ENCODE measurements around the gene PTPRD.

Gene PTPRD

DNA sequence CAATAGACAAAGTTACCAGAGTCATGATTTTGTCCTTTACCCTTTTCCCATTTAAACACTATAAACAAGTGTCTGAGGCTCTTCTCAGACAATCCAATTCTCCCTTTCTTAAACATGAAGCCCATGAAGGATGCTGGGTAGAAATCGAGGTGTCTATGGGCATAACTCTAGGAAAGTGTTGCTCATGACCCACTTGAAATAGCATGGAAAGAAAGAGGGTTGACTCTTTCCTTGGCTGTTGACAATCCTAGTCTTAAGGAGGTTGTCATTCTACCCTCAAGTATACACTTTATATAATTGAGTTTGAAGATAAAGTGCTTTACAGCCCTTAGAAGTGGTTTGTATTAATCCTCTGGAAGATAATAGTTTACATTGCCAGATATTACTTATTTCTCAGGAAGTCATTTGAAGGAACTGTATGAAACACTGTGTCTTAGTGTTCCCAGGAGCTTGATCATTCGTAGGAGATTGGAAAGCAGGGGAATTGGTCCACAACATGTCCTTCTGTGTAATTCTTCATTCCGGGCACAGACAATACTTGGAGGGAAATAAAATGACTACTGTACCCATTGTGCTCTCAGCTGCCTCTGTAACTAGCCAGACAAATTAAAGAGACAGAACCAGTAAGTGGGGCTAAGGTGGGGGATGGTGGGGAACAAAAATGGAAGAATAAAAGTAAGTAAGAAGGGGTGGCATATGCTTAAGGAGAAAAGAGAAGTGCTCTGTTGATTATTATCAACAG, 1734.9 kb downstream of the PTPRD start:
- no peak for DNase-seq

DNA sequence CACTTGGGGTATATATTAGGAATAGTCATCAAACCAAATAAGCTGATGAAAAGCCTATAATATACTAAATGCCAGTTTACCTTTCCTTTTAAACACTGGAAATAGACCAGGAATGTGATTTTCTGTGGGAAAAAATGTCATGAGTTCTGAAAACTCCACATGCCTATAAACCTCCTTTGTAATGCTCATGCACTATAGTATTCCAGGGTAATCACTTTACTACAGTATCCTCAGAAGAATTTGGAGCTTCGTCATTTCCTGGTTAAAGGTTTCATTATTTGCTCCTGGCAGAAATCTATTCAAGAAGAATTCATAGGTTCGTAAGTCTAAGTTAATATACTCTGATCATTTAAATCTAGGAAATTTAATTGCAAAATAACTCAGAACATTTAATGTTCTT, 1736.5 kb downstream of the PTPRD start:
- no peak for DNase-seq

DNA sequence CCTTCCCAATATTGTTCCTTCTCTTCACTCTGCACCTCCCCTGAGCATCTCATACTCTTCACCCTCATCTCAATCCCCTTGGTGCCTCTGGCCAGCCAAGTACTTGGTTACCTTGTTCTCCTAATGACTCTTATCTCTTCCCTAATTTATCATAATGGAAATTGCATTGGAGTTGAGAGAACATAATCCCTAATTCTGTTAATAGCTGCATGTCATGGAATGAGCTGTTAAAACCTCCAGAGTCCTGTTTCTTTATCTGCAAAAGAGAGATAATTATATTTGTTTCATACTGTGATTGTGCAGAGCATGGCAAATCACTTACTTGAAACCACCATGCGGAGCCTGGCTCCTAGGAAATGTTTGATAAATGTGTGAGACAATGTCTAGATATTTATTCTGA, 1738.3 kb downstream of the PTPRD start:
- no peak for DNase-seq

DNA sequence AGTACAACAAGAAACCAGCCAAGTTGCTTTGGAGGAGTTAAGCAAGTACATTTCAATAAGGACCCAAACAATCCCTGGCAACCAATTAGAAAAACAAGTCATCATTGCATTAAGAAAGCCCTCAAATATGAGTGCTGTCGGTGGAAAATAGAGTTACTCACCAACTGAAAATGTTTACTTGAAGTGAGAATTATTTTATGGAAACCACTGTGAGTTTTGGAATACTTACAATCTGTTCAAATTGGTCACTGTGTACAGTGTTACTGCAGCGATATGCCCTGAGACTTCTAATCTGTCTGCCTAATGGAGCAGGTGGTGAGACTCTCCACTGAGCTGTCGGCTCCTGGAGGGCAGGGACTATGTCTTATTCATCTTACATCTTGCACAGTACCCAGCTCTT, 1740.0 kb downstream of the PTPRD start:
- DNase-seq: no peak

DNA sequence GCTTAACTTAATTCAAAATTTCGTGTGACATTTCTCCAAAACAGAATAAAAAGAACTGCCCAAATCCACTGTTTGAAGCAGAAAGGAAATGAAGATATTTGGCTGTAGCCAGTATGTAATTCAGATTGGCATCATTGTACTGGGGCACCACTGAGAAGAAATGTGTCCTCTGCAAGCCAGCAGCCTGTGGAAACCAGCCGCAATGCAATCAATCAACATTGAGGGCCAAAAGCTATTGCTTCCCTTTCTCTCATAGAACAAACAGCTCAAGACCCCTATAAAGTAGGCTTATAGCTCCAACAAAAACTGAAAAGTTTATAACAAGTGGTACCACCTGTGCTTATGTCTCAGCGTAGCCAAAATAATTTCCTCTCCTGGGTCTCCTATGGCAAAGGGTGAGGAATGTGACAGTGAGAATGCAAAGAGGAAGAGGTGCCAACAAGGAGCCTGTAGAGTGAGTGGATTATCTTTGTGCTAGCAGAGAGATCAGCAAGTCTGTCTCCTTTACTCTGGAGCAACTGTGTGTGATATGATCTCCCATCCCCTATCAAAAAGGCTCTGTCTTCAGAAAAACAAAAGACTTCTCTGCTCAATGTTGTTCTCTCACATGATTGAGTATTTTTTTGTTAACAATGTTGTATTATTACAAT, 1740.9 kb downstream of the PTPRD start:
- DNase-seq: no peak

DNA sequence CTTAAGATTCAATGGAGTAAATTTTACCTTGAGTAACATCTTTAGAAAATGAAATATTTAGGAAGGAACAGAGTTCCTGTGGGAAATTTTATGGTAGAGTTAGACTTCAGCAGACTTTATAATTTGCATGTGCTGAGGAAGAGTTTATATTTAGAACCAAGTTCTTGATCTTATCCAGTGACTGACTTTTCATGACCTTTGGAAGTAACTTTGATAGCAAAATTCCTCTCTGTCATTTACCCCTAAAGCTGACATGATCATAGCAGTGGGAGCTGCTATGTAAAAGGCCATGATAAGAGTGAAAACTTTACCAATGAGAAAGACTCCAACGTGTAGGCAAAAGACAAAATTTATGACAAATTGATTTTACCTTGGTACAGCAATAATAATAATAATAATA, 1741.4 kb downstream of the PTPRD start:
- no peak for DNase-seq

DNA sequence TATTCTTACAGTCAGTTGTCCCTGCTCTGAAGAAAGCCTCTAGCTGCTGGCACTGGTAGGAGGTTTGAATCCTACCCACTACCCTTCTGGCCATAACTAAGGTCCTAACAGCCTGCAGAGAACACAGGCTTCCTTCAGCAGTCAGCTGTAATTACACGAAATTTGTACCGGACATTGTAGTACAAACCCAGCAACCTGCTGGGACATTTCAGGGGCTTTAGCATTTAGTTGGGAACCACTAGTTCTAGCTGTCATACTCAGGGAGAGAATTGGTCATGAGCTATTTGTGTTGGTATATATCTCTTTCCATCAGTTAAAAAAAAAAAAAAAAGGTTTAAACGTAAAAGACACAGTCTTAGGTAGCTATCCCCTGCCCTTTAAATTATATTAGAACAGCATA, 1743.0 kb downstream of the PTPRD start:
- no peak for DNase-seq

DNA sequence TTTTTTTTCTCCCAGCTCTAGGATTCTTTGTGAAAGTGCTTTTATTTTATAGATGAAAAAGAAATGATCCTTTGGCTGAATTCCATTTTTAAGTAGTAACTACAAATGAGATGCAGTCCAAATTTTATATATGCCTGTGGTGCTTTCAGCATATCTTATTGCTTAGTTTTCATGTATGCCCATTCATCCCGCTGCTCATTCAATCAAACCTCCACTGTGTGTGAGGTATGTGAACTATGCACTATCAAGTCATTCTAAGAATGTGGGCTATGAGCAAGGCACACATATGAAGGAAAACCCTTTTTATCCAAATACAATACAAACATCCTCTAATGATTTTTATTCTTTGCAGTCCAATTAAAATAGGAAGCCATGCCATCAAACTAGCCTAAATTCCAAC, 1744.2 kb downstream of the PTPRD start:
- no peak for DNase-seq

DNA sequence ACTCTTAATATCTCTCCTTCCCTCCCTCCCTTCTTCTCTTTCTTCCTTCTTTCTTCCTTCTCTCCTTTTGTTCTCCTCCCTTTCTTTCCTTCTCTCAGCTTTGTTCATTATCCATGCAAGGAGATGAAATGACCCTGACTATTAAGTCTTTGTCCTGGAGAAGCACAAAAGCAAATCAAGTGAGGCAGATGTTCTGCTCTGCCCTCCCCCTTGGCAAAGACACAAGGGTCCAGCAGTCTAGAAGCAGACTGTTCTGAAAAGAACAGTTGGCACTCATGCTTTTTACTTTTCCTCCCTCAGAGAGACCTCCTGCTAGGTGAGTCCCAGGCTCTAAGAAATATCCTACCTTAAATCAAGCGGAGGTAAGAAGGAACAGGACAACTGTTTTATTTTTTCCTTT, 1745.7 kb downstream of the PTPRD start:
- no peak for DNase-seq

DNA sequence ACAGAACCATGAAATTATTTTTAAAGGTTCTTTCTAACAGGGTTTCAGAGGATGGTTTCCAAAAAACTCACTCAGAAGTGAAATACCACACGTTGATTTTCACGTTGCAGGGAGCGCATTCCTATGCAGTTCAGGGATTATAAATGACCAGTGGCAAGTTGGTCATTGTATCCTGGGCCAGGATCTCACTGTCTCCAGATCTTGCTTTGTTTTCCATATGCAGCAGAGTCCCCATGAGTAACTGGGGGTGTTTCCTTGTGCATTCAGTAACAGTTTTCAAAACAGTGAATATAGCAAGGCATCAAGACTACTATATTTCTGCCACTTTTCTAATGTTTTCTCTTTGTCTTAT, 1748.3 kb downstream of the PTPRD start:
- DNase-seq: no peak

DNA sequence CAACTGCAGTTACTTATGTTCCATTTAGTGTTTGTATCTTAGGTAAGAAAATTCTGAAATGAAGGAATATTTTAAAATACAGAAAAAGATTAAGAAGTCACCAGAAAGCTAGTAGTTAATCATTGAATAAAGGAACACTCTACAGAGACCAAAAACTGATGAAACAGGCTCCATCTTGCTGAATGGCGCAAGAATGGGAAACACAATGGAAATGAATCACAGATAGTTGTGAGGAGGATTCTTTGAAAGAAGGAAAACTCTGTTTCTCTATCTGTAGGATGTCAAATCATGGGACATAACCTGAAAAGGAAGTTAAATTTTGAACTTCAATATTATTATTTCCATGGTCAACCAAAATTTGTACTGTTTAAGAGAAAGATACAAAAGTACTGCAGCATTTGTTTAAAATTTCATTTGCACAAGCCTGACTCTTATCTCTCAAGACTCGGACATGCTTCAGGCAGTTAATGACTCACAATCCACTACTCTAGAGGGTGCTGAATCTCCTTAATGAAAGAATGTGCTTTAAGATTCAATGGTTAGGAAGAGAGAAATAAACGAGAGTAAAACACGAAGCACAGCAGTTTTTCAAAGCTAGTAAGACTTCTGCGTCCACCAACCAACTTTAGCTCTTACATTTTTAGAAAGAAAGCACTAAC, 1748.8 kb downstream of the PTPRD start:
- DNase-seq: no peak

DNA sequence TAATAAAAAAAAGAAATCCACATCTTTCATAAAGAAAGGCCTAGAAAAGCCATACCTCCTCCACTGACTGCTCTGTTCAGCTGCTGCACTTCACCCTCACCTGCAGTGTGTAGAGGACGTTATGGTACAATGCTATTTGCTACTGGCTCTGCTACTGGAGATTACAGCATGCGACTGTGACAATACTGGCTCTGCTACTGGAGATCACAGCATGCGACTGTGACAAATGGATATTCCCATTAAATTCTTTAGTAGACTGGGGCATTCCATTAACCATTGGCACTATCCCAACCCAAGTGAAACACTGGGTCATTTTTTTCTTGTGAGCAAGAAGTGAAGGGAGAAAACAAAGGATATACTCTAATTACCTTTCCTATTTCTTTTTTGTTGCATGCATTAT, 1749.7 kb downstream of the PTPRD start:
- DNase-seq: no peak

DNA sequence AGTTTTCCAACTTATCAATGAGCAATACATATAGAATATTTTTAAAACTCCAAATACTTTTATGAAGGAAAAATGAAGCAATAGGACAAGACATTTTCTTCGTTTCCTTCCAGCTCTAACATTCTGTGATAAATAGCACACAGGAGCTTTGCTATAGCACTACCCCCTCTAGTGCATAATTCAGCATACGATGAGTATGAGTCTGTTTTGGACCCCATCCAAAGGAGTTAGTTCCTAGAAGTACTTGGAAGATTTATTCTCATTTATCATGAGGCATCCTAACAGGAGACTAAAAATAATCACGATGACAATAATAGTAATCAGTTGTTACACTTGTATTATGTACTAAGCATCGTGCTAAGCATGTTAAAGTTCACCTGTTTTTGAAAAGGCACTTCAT, 1751.9 kb downstream of the PTPRD start:
- DNase-seq: no peak

DNA sequence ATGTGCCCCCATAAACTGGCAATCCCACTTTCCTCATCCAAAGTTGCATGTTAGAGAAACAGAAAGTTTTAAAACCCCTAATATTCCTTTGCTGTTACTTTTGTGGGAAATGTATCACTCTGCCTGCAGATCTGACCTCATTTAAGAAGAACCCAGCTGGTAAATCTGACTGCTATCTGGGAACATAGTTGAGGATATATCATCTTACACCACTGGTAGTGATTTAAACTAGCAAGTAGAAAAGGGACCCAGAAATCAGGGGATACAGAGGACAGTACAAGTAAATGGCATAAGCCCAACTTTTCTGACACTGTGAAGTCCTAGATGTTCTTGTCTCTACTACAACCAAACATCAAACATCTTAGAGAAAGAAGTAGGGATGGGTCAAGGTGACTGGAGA, 1752.7 kb downstream of the PTPRD start:
- no peak for DNase-seq

DNA sequence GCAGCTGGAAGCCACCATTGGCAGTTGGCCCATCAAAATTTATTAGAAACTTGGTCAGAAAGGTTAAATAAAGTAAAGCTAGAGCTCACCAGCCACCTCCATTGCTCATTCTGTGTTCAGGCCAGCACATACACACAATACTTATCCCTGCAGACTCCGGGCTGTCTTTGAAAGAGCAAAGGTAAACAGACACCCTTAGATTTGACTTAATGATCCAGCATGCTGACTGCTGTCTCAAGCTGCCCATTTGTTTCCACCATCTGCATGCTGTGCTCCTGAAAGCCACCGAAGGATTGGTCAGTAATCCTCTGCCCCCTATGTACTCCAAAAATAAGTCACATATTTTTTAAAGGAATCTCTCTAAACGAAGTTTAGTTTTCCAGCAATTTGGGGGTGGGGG, 1753.4 kb downstream of the PTPRD start:
- DNase-seq: no peak

DNA sequence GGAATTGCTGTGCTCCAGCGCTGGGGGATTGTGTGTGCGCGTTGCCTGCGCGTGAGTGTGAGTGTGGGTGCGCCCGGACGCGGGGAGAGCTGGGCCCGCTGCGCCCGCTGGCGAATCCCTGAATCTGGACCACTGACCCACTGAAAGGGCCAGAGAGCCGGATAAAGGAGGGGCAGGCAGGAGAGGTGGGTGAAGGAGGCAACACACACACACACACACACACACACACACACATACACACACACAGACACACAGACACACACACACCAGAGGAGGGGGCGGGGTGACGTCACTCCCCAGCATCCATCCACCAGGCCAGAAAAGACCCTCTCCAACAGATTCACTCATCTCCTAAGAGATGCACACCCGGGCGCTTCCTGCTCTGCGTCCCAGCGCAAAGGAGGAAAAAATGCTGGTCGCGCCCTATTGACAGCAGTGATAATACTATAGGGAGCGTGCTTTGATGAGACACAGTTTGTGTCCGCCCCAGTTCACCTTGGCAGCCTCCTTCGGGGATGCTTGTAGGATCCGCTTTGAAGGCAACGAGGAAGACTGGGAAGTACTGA, 1754.1 kb downstream of the PTPRD start:
- no peak for DNase-seq

DNA sequence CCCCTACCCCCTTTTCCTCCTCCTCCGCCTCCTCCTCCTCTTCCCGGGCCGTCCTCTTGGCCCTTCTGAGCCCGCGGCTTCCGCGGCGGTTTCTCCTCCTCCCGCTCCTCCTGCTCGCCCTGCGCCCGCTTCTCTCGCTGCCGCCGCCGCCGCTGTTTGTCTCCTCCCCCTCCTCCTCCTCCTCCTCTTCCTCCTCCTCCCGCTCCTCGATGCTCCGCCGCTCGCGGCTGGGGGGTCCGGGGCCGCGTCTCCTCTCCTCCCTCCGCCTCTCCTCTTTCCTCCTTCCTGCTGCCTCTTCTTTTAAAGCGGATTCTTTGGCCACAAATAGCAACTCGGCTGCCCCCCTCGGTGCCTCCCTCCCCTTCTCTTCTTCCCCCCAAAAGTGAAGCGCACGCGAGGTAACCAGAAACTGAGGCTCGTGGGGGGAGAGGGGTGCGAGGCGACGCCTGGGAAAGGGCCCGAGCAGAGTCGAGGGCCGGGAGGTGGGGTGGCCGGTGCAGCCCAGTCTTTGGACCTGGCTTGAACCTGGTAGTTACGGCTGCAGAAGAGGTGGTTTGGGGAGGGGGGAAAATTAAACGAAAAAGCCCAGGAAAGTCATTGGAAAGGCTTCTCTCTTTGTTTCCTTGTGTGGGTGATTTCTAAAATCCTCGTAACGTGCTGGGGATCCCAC, 1754.7 kb downstream of the PTPRD start:
- DNase-seq: no peak

DNA sequence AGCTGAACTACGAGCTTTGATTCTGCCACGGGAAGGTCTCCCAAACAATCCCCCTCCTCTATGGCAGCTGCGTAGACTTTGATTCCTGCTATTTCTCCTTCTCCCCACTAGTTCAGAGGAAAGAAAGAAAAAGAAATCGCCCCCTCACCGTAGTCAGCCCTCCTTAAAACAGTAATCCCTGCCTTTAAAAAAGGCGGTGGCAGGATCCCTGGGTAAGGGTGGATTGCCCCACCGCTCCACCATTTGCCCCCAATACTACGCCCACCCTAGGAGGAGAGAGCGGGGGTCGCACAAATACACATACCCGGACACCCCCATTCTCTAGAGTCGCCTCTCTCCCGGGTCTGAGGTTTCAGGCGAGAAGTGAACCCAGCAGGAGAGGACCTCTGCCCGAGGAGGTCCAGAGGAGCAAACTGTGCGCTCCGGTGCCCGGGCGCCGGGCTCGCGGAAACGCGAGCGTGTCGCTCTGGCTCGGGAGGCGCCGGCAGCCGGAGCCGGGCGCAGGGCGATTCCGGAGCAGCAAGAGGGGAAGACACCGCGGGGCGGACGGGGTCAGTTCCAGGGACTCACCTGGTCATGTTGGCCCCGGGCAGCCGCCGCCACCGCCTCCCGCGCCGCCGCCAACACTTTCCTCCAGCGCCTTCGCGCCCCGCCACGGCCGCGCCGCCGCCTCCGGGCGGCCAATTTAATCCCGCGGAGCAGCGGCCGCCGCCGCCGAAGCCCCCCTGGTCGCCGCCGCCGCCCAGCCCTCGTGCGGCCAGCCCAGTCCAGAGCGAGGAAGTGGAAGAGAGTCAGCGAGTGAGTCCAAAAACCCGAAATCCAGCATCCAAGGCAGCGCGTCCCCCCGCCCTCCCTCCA, 1755.5 kb downstream of the PTPRD start:
- DNase-seq: no peak

DNA sequence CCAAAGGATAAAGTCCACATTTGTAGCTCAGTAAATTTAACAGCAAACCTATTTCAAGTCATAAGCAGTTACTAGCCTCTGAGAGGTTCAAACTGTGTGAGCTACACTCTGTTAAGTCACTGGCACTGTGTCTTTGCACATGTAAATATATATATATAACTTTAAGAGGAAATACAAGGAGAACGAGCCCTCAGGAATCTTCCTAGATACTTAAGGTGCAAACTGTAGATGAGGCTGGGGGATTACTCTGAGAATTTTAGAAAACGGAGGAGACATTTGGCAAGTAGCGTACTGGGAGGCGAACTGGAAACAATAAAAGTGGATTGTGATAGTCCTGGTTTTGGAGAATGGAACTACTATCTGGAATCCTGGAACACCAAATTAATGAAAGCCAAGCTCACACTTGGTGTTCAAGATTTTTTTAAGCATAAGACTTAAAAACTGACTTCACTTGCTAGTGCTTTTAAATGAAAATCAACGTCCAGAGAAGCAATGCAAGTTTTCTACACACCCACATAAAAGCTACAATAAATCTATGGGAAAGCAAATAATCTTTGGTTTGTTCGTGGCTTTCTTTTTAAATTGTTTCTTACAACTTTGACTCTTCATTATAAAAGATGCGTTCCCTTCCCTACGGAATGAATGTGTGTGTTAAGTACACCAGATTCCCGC, 1756.3 kb downstream of the PTPRD start:
- DNase-seq: no peak

DNA sequence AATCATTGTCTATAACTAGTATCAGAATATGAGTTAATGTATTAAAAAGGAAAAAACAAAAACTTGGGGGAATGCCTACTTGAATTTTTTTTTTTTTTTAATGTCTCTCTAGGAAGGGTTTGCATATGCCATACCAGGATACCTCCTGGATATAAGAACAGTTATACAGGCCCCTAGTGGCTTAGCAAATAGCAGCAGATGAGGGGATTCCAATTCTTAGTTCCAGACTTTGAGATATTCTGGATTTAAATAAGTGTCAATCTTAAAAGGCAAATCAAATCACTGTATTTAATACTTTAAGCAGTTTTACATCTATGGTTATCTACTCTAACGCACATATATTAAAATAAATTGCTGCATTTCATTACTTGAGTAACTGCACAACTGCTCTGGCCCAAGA, 1757.8 kb downstream of the PTPRD start:
- DNase-seq: no peak

DNA sequence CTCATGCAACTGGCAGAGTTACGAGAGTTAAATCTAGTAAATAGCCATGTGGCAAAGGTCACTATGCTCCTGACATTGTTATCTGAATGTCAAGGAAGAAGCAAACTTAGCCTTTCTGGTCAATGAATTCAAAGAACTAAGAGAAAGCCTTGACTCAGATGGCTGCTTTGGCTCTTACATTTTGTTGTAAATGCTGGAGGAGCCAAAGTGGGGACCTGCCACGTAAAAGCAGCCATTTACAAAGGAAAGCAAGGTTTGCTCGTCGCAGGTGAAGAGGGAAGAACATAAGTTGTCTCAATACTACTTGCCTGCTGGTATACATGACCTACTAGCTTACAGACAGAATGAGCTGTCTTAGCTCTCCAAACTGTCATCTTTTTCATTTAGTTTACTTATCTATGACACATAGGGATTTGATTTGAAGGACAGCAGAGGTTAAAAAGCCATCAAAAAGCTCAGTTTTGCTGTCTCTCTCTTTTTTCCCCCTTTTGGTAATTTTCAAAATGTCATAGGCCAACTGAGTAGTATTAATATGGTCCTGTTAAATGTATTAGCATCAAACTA, 1760.4 kb downstream of the PTPRD start:
- no peak for DNase-seq

DNA sequence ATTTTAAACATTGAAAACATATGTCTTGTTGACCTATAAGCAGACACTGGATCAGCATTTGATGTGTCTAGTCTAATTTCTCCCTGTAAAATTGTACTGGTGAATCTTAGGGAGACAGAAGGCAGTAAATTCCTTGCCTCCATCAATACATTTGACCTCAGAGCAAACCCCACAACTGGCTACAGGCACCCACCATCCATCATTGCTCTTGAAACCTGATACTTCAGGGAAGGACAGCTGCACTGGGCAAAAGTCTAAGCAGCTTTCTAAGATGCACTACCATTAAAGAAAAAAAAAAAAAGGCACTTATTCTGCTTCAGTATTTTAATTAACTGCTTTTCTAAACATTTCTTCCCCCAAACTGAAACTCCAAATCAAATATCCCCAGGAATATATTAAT, 1761.9 kb downstream of the PTPRD start:
- no peak for DNase-seq

Data from CD4-positive, alpha-beta T cell treated with Interferon alpha-2 for 1 hour (primary cell).